Memory B cell (primary cell): ENCODE measurements around the gene PHACTR1.

ENCODE experiments used
- ATAC-seq: fragments of 150-1000 bp; cut with Tn5 transposase; 2 replicates; pipeline ENCODE4 v1.10.0; 2021; ENCODE audit warnings: low read depth, mild to moderate bottlenecking, moderate library complexity
- DNase-seq, 2 donors: peaks; one replicate each; pipeline ENCODE4 v3.0.0; 2022; ENCODE audit warnings: low spot score in 2 of 2
- H3K27ac Mint-ChIP-seq: one replicate; pipeline ENCODE4 v1.8.0; 2022; ENCODE audit warnings: mild to moderate bottlenecking, moderate library complexity, mixed read lengths
- H3K27me3 Mint-ChIP-seq: one replicate; pipeline ENCODE4 v1.8.0; 2022; ENCODE audit warnings: mixed read lengths
- H3K36me3 Mint-ChIP-seq: one replicate; pipeline ENCODE4 v1.8.0; 2022; ENCODE audit warnings: mild to moderate bottlenecking, mixed read lengths
- H3K4me1 Mint-ChIP-seq: one replicate; pipeline ENCODE4 v1.8.0; 2022; ENCODE audit warnings: mixed read lengths
- H3K4me3 Mint-ChIP-seq: one replicate; pipeline ENCODE4 v1.8.0; 2022; ENCODE audit warnings: mild to moderate bottlenecking, moderate library complexity, mixed read lengths
- H3K9me3 Mint-ChIP-seq: one replicate; pipeline ENCODE4 v1.8.0; 2022; ENCODE audit warnings: mixed read lengths

PHACTR1 gene

DNA sequence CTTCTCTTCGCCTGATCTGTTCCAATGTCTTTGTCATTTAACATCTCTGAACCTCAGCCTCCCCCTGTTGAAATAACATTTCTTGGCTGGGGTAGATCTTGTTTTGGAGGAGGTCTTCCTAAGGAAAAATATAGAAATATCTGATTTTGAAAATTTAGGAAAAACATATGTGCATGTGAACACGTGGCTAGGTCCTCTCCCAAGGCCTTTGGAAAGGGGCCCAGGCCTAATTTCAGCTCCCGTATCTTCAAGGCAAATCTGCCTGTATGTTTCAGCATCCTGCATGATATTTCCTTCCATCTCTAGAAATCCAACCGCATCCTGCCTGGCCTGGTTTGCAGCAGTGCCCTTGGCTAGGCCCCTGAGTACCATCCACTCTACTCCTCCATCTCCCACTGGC, 261.2 kb downstream of the PHACTR1 start:
- Mint-ChIP-seq H3K4me1 (no peaks in the 10 kb centered on the region), H3K4me3 (no peak overlapping the region), H3K27ac (no peak overlapping the region), H3K27me3 (peaks cover 14% of the 10 kb centered on the region), H3K36me3 (no peaks in the 10 kb centered on the region), H3K9me3 (peaks cover 3% of the 10 kb centered on the region)
- no peak for DNase-seq
- no peak for ATAC-seq

GRCh38 chr6:12980741-12981140, 264.2 kb downstream of the PHACTR1 start:
- Mint-ChIP-seq H3K27me3 (peaks cover 10% of the 10 kb centered on the region), H3K4me3 (no peak overlapping the region), H3K9me3 (peaks cover 3% of the 10 kb centered on the region), H3K4me1 (no peaks in the 10 kb centered on the region), H3K27ac (no peak overlapping the region), H3K36me3 (no peaks in the 10 kb centered on the region)
- DNase-seq = no peak
- no peak for ATAC-seq

DNA sequence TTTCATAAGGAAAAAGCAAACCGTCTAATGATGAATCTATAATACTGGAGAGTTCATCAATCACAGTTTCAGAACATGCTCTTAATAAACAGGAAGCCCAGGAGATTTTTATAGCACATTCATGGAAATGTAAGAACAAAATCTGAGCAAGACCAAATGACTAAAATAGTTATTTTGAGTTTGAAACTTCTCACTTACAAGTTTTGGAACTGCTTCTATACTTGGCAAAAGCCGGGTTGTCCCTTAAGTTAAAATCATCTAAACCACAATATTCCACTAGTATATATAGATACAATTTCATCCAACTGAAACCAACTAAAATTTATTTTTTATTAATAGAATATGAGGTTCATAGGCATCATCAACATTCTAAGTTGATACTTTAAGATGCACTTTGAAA, 268.2 kb downstream of the PHACTR1 start:
- H3K36me3 Mint-ChIP-seq = no peaks in the 10 kb centered on the region
- H3K4me1 Mint-ChIP-seq = no peaks in the 10 kb centered on the region
- ATAC-seq (no peak), DNase-seq (no peak)
- no peak overlapping the region for H3K4me3 Mint-ChIP-seq
- H3K27me3 Mint-ChIP-seq = peaks cover 18% of the 10 kb centered on the region
- H3K9me3 Mint-ChIP-seq = peaks cover 3% of the 10 kb centered on the region
- H3K27ac Mint-ChIP-seq = no peak overlapping the region

DNA sequence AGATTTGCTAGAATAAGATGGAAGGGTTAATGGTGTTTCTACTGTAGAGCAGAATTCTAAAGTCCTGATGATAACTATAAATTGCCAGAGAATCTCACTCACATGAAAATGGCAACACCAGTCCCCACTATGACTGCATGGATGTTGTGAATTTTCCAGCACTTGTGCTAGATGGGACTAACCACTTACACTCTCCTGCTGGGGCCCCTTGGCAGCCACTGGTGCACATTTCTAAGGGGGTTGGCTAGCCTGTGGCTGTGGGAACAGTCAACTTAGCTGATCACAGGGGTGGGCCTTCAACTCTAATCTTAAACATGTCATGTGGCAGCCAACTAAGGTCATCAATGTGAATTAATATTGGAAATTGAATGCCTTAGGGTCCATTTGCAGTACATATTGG, 271.2 kb downstream of the PHACTR1 start:
- no peak for ATAC-seq
- H3K27me3 Mint-ChIP-seq = peaks cover 16% of the 10 kb centered on the region
- H3K36me3 Mint-ChIP-seq = no peaks in the 10 kb centered on the region
- no peak overlapping the region for H3K27ac Mint-ChIP-seq
- no peaks in the 10 kb centered on the region for H3K9me3 Mint-ChIP-seq
- H3K4me3 Mint-ChIP-seq = no peak overlapping the region
- no peaks in the 10 kb centered on the region for H3K4me1 Mint-ChIP-seq
- no peak for DNase-seq

DNA sequence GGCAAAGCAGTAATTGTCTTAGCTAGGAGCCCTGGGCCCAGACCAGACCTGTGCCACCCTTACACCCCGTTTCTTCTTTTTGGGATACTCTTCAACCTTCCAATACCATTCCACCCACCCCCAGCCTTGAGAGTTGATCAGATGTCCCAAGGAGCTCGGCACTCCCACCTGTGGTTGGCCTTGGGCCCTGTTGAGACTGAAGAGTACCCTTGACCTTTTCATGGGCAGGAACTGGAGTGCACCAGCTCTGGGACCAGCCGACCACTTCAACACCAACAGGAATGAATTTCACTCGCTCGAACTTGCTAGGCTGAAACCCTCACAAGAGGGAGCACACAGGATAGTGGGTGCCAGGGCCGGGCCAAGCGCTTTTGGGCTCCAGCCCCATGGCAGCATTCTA, 273.6 kb downstream of the PHACTR1 start:
- no peak for DNase-seq
- no peak for ATAC-seq
- Mint-ChIP-seq H3K9me3 (peaks cover 13% of the 10 kb centered on the region), H3K4me3 (no peak overlapping the region), H3K27ac (no peak overlapping the region), H3K36me3 (no peaks in the 10 kb centered on the region), H3K27me3 (peaks cover 20% of the 10 kb centered on the region), H3K4me1 (no peaks in the 10 kb centered on the region)

DNA sequence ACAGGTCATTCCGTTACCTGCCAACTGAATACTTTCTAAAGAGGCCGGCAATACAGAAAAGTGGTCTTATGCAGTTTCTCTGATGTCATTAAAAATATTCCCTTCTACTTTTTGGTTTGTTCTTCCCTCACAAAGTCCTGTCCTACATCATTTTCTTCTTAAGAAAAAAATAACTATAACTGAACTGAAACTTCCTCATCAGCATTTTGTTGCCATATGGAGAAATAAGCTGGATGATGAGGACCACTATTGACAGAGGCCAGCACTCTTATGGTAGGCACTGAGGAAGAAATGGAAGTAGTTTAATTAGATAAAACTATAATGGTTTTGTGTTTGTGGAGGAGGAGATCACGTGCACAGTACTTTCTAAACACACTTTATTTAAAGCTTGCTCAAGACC, 274.9 kb downstream of the PHACTR1 start:
- Mint-ChIP-seq H3K4me3 (no peak overlapping the region), H3K4me1 (no peaks in the 10 kb centered on the region), H3K9me3 (peaks cover 13% of the 10 kb centered on the region), H3K36me3 (no peaks in the 10 kb centered on the region), H3K27ac (no peak overlapping the region), H3K27me3 (peaks cover 20% of the 10 kb centered on the region)
- DNase-seq = no peak
- ATAC-seq = no peak

DNA sequence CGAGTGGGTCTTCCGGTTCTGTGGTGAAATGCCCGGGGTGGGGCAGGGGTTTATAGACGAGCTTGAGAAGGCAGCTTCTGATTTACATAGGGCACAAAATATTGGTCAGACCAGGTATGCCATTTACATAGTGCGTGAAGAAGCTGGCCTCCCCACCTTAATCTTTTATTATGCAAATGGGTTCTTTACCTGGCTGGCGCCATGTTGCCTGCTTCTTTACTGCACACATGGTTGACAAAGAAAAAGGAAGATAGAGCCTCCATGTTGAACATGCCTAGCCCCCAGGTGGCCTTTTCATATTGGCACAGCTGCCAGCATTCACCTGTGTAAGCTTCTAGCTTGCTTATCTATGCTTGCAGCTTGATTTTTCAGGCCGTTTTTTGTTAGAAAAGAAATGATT, 276.2 kb downstream of the PHACTR1 start:
- no peaks in the 10 kb centered on the region for H3K4me1 Mint-ChIP-seq
- peaks cover 15% of the 10 kb centered on the region for H3K27me3 Mint-ChIP-seq
- peaks cover 13% of the 10 kb centered on the region for H3K9me3 Mint-ChIP-seq
- H3K36me3 Mint-ChIP-seq = no peaks in the 10 kb centered on the region
- DNase-seq (no peak), ATAC-seq (no peak)
- no peak overlapping the region for H3K27ac Mint-ChIP-seq
- H3K4me3 Mint-ChIP-seq = no peak overlapping the region

DNA sequence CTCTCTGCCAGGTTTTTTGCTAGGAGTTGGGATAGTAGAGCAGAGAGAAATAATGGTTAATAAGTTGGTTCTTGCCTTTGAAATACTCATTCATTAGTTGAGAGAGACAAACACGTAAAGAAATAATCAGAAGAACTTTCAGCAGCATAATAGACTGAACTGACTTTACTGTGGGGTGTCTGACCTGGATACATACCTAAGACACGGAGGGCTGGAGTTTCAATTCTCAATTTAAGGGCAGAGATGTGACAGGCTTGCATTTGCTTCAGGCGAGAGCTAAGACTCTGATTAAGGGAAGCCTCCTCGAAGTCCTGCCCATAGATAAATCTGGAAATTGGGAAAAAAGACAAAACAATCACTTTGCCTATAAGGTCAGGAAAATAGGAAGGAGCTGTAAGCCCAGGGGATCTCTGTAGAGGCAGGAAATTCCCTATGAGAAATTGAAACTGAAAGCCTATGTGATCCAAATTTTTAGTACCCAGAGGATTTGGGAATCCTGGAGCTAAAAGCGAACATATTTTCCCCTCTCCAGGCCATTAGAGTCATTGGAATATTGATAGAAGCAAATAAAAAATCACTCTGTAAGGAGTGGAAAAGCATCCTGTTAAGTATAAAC, 276.8 kb downstream of the PHACTR1 start:
- H3K36me3 Mint-ChIP-seq = no peaks in the 10 kb centered on the region
- peaks cover 10% of the 10 kb centered on the region for H3K27me3 Mint-ChIP-seq
- H3K4me3 Mint-ChIP-seq = no peak overlapping the region
- DNase-seq (no peak), ATAC-seq (no peak)
- H3K27ac Mint-ChIP-seq = no peak overlapping the region
- H3K9me3 Mint-ChIP-seq = peaks cover 13% of the 10 kb centered on the region
- no peaks in the 10 kb centered on the region for H3K4me1 Mint-ChIP-seq

DNA sequence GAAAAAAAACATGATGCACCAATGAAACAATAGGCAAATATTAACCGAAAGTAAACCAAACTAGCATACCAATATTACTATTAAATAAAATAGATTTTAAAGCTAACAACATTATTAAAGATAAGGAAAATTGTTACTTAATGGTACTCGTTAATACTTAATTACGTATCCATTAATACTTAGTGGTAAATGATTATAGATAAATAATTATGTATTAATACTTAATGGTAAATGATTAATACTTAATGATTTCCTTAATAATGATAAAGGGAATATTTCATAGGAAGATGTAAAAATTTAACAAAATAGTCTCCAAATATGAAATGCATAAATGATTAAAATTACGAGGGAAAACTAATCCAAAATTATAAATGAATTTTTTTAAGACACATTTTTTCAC, 278.9 kb downstream of the PHACTR1 start:
- Mint-ChIP-seq H3K9me3 (peaks cover 16% of the 10 kb centered on the region), H3K4me1 (no peaks in the 10 kb centered on the region)

DNA sequence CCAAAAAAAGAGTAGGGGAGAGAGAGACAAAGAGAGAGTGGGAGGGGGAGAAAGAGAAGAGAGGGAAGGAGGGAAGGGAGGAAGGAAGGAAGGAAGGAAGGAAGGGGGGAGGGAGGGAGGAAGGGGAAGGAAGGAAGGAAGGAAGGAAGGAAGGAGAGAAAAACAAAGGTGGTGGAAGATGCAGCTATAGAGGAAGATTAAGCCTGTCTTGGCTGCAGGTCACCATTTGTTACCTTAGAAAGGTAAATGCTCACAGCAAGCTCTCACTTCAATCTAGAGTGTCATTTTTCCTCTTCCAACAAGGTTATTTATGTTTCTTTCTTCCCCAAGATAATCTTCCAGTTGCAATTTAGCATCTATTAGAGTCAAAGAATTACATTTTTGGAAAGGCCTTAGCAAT, 284.0 kb downstream of the PHACTR1 start:
- no peak for ATAC-seq
- H3K27ac Mint-ChIP-seq = no peak overlapping the region

More for the DNA sequence above, 278.9 kb downstream of the PHACTR1 start:
- no peak for ATAC-seq
- Mint-ChIP-seq H3K27ac (no peak overlapping the region), H3K27me3 (peaks cover 6% of the 10 kb centered on the region), H3K36me3 (no peaks in the 10 kb centered on the region), H3K4me3 (no peak overlapping the region)
- no peak for DNase-seq

GRCh38 chr6:13001927-13002326, 285.4 kb downstream of the PHACTR1 start:
- DNase-seq = no peak
- no peaks in the 10 kb centered on the region for H3K36me3 Mint-ChIP-seq

More for the DNA sequence above, 284.0 kb downstream of the PHACTR1 start:
- H3K4me1 Mint-ChIP-seq = no peaks in the 10 kb centered on the region
- no peak overlapping the region for H3K4me3 Mint-ChIP-seq
- no peak for DNase-seq
- H3K36me3 Mint-ChIP-seq = no peaks in the 10 kb centered on the region
- peaks cover 2% of the 10 kb centered on the region for H3K9me3 Mint-ChIP-seq
- no peaks in the 10 kb centered on the region for H3K27me3 Mint-ChIP-seq

DNA sequence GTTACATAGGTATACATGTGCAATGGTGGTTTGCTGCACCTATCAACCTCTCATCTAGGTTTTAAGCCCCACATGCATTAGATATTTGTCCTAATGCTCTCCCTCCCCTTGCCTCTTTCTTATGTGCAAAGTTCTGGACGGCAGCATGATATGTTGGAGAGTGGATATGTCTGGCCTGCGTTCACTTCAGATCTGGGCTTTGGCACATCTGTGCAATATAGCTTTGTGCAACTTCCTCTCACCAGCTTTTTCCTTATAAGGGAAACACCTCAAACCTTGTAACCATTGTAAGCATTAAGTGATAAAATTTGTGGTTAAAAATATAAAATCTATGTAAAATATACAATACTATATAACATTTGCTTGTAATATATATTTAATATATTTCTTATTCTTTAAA, 288.0 kb downstream of the PHACTR1 start:
- peaks cover 4% of the 10 kb centered on the region for H3K27me3 Mint-ChIP-seq
- no peak for ATAC-seq
- H3K36me3 Mint-ChIP-seq = no peaks in the 10 kb centered on the region
- no peaks in the 10 kb centered on the region for H3K4me1 Mint-ChIP-seq
- no peak overlapping the region for H3K27ac Mint-ChIP-seq
- H3K4me3 Mint-ChIP-seq = no peak overlapping the region
- peaks cover 2% of the 10 kb centered on the region for H3K9me3 Mint-ChIP-seq
- no peak for DNase-seq

More at GRCh38 chr6:13001927-13002326, 285.4 kb downstream of the PHACTR1 start:
- no peak for ATAC-seq
- Mint-ChIP-seq H3K27me3 (peaks cover 3% of the 10 kb centered on the region), H3K9me3 (peaks cover 2% of the 10 kb centered on the region), H3K4me3 (no peak overlapping the region), H3K27ac (no peak overlapping the region), H3K4me1 (no peaks in the 10 kb centered on the region)

GRCh38 chr6:13005994-13006393, 289.4 kb downstream of the PHACTR1 start:
- ATAC-seq = no peak
- H3K36me3 Mint-ChIP-seq = no peaks in the 10 kb centered on the region
- H3K27me3 Mint-ChIP-seq = peaks cover 10% of the 10 kb centered on the region
- no peak overlapping the region for H3K27ac Mint-ChIP-seq
- no peaks in the 10 kb centered on the region for H3K9me3 Mint-ChIP-seq
- no peak overlapping the region for H3K4me3 Mint-ChIP-seq
- H3K4me1 Mint-ChIP-seq = no peaks in the 10 kb centered on the region
- no peak for DNase-seq

DNA sequence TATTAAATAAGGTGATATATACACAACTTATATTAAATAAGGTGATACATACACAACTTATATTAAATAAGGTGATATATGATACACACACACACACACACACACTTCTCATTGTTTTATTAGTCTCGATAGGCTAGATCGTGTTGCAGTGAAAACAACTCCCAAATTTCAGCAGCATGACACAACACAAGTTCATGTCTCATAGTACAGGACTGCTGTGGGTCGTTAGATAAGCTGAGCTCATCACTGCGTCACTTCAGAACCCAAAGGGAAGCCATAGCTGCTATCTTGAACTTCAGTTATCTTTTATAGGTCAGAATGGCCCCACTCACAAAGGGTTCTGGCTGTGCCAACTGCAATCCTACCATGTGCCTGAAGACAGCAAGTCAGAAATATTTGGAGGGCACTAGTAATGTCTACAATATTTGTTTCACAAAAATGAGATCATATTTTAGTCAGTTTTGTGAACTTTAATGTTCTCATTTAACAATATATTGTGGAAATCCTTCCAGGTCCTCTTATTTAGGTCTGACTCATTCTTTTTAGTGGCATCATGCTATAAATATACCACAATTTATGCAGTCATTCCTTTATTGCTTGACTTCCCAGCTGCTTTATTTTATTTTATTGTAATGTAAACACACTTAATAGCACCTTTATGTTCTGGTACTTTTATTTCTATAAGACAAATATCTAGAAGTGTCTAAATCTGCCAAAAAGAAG, 290.2 kb downstream of the PHACTR1 start:
- Mint-ChIP-seq H3K4me1 (no peaks in the 10 kb centered on the region), H3K9me3 (no peaks in the 10 kb centered on the region), H3K27me3 (peaks cover 14% of the 10 kb centered on the region), H3K4me3 (no peak overlapping the region), H3K27ac (no peak overlapping the region), H3K36me3 (no peaks in the 10 kb centered on the region)
- DNase-seq (no peak), ATAC-seq (no peak)

GRCh38 chr6:13007744-13008143, 291.2 kb downstream of the PHACTR1 start:
- Mint-ChIP-seq H3K27me3 (peaks cover 22% of the 10 kb centered on the region), H3K36me3 (no peaks in the 10 kb centered on the region), H3K9me3 (no peaks in the 10 kb centered on the region), H3K27ac (no peak overlapping the region), H3K4me1 (no peaks in the 10 kb centered on the region), H3K4me3 (no peak overlapping the region)
- no peak for DNase-seq
- ATAC-seq = no peak
